Activated T-helper 9 cell treated with anti-CD3 and anti-CD28 coated beads, Interleukin-2, amount 50 U/mL, for 16 hours (primary cell): Measurements from ENCODE around the gene CARS1.

Experiments
- DNase-seq: peaks from one replicate; pipeline ENCODE4 v3.0.0-alpha.2; 2020; ENCODE audit warnings: low read depth

The CARS1 gene

DNA sequence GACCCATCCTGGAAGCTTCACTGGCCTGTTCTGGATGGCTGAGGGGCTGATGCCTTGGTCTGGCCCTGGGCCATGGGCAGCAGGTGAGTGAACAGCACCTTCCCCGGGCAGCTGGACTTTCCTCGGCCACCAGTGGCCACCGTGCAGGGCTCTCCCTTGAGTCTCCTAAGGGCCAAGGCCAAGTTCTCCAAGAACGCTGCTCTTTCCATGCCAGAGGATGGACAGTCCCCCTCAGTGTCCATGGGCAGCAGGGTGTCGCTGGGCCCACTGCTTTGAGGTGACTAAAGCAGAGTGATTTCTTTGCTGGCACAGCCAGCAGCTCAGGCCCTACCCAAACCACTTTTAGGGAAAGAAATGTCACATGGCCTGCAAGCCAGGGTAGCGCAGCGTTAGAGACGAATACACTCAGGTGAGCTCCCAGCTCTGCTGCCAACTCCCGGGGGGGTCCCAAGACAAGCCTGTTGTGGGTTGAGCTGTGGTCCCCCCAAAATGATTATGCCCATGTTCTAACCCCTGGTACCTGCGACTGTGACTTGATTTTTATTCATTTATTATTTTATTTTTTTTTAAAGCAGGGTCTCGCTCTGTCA lies 3.3 kb upstream of the CARS1 start:
- DNase-seq: no peak

DNA sequence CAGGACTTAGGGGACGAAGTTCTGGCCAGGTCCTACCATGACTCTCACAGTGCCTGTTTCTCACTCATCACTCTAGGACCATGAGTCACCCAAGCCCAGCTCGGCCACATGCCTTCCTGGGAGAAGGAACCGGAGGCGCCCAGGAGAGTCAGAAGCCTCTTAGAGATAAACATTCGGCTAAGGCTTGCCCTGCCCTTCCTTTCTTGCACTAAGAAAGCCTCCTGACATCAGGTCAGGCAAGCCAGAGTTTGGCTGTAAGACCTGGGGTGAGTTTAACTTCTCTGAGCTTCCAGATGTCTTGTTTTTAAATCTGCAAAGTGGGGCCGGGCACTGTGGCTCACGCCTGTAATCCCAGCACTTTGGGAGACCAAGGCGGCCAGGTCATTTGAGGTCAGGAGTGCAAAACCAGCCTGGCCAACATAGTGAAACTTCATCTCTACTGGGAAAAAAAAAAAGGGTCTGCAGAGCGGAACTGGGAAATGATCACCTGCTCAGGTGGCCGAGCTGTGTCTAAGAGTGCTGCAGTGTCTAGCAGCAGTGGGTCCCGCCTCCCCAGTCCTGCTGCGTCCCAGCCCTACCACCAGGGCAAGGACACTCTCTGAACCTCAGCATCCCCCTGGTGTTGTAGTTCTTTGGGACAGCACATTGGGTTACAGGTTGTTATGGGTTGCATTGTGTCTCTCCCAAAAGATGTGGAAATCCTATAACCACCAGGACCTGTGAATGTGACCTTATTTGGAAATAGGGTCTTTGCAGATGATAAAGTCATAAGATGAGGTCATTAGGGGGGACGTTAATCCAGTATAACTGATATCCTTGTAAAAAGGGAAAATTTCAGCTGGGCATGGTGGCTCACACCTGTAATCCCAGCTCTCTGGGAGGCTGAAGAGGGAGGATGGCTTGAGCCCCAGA lies 1.8 kb upstream of the CARS1 start:
- DNase-seq: no peak

DNA sequence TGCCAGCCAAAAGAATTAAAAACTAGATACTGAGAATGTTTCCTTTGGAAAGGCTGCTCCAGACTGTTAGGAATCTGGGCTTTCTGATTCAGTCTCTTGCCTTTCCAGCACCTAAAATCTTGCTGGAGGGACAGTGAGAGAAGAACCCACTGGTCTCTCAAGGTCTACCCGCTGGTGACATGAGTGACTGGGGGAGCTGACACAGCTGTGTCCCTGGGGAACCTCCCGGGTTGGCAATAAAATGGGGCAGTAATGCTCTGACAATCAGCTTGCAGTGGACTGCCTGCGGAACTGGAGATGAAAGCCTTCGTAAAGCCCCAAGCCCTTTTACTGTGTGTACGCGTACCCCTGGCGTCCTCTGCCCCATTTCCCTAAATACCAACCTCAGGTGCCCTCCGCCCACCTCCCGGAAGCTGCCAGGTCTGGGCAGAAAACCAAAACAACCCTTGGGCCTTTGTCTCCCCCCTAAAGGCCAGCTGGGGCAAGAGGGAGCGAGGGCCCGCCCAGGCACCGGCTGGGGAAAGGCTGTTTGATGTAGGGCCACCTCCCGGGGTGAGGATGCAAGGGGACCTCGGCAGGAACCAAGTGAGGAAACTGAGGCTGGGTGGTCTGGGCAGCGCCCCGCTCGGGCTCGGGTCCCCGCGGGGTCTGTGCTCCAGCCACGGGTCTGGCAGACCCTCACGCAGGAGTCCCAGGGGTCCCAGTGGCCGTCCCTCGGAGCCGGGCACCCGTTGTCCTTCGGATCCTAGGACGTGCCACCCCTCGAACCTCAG lies 741 bp downstream of the CARS1 start:
- peak; percentile 27 for DNase-seq

DNA sequence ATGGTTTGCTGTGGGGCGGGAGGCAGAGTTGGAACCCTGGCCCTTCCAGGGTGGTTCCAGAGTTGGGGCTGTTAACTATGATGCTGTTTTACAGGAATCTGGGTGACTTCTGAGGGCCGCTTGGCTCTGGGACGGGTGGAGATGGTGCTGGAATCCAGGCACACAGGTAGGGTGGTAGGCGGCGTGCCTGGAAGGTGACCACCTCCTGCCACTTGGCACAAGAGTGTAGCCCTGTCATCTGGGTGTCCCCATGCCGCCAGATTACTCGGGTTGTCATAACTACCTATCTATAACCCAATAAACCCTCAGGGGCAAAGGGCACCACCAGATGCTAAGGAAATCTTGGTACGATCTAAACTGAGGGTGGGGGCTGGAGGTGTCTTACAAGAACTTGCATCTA lies 1.3 kb downstream of the CARS1 start:
- no peak for DNase-seq

DNA sequence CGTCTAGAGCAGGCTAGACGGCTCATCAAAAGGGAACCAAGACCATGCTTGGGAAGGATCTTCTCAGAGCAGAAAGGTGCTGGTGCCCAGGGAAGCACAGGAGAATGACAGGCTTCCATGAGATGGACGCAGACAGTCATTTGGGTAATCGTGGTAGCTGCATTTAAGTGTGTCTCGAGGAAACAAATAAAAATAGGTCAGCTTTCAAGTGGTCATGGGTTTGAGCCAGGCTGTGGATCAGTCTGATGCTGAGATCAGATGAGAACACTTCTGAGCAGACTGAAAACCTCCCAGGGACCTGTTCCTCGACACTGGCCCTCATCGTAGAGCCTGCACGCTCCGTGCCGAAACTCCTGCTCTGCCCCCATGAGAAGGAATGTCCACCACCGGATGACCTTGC lies 4.7 kb downstream of the CARS1 start:
- no peak for DNase-seq

DNA sequence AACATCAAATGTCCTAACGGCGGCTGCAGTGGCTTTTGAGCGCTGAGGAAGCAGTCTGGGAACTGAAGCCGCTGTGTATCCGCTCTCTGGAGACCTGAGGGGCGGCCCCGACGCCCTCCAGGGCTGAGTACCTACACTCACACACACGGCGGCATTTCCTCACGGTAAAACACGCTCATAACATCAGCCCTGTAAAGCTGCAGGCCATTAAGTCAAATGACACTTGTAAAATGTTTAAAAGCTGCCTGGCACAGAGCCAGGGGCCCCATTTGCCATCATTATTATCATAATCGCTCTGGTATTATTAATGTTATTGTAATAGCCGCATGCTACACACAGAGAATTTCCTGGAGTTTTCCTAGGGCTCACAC lies 5.1 kb downstream of the CARS1 start:
- no peak for DNase-seq

DNA sequence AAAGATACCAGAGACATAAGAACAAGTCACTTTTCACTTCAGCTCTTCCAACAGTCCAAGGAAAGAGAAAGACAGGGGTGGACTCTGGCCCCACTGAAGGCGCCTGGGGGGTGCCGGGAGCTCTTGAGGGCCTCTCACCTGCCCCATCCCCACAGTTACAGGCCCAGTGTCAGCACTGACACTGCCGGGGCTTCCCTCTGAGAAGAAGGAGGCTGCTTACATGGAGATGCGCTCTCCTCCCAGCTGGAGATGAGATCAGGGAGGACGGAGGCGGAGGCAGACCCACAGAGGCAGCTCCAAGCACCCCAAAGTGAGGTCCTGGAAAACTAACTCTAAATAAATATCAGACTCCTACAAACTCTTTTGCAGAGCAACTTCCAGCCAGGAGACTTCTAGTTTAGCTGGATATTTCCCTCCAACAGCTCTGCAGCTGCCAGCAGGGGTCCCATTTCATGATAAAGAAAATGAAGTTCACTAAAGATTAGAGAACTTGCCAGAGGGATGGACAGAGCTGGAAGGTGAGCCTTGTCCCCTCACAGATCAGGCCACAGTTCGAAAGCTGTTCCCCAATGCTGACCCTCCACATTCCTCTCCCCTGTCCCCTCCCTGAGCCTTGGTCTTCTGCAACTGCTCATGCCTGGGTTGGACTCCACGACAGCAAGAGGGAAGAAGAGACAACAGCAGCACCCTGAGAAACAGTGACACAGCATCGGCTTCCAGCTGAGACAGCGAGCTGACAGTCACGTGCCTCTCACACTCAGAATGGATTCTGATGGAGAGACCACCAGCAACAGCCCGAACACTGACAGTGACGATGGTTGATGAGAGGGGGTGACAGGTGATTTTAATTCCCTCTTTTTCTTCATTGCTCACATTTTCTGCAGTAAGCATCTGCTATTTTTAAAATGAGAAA lies 5.8 kb downstream of the CARS1 start:
- DNase-seq: no peak

DNA sequence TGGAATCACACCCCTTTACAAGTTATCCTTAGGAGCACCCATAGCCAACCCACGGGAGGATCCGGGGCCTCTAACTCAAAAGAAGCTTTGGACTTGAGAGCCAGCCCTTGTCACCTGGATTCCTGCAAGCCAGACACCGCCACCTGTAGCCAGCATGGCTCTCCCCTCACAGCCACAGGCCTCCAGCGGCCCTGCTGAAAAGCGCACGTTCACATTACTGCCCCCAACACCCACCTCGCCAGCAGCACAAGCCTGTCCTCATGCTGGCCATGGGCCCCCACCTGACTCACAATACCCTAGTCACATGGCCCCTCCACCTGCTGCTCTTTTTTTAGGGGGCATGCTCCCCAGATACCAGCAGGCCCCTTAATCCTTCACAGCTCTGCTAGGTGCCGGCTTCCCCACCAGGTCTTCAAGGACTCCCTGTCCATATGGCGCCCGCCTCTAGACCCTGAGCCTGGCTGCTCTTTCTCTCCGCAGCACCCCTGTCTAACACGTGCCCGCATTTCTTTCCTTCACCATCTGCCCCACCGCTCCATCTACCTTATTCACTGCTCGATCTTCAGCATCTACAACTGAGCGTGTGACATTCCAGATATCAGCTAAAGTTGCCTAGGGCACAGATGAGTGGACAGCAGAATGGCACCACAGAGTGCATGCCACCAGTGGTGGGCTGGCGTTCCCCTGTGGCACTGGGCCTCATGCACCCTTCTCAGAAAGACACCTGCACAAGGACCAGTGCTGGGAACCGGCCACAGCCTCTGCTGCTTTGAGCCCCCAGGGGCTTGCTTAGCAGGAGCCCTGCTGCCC lies 6.6 kb downstream of the CARS1 start:
- no peak for DNase-seq

DNA sequence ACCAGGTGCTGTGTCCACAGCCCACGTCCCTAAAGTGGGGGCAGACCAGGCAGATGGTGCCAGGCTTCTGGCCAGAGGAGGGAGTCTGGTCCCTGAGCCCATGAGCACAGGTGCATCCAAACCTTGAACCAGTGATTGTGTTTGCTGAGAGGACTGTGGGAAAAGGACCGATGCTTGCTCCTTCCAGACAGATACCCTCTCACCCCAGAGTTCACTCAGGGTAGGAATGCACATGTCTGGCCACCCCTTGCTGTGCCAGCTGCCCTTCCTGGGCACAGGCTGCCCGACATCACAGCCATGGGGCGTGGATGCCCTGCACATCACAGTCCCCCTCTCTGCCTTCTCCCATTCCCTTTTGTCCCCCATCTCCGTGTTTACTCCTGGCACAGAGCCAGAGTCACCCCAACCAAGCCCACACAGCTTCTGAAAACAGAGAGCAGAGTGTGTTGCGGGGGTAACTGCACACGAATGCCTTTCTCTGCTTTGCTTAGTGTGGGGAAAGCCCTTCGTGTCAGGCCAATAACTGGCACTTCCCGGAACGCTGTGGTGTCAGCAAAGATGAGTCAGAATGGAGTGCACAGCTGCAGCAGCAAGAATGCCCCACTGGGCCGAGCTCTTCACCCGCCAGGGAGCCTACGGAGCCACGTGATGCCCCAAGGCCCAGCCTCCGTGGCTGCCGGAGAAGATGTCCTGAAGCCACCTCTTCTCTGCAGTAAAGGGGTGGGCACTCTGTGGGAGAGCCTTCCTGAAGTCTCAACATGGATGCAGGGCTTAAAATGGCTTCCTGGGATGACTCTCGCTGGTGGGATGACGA lies 7.6 kb downstream of the CARS1 start:
- DNase-seq: peak; percentile 76

DNA sequence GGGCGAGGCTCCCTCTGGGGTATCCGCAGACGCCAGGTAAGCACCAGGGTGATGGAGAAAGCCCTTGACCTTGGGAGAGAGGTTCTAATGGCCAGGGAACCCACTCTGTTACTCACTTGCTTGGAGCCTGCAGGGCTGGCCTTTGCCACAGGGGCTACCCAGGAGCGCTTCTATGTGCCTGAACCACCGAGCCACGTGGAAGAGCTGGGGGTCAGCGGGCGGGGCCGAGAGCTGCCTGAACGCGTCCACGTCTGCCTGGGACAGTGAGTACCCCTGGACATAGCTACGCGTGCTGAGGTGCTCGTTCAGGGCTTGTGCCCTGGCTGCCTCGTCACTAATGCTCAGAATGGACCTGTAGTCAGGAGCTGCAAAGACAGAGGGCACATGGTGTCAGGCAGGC lies 9.6 kb downstream of the CARS1 start:
- no peak for DNase-seq

DNA sequence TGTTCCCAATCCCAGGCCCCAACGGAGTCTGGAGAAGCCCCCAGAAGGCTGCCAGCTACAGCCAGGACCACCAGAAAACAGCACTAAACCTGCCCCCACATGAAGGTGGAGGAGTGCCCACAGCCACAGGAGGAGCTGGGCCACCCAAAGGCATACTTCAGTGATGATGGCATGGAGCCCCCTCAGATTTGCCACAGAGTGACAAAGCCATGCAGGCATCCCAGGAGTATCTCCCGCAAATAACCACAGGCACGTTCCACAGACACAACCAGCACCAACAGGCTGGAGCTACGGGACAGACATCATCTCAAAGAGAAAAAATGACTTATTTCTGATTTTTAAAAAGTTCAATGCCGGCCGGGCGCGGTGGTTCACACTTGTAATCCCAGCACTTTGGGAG lies 10.6 kb downstream of the CARS1 start:
- no peak for DNase-seq

DNA sequence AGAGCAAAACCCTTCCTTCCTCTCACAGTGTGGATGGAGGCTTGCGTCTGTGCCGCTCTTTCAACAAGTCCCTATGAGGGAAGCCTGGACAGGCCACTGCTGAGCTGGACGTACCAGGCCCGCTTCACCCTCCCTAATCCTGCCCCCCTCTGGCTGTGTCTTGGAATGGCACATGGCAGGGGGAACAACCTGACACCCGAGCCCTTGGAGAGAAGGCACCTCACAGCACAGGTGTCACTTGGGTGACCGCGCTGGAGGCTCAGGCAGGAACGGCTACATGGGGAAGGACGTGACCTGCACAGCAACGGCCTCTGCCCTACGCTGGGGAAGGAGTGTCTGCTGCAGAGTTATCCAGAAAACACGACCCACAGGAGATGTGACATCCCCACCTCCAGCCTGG lies 11.0 kb downstream of the CARS1 start:
- DNase-seq: no peak

DNA sequence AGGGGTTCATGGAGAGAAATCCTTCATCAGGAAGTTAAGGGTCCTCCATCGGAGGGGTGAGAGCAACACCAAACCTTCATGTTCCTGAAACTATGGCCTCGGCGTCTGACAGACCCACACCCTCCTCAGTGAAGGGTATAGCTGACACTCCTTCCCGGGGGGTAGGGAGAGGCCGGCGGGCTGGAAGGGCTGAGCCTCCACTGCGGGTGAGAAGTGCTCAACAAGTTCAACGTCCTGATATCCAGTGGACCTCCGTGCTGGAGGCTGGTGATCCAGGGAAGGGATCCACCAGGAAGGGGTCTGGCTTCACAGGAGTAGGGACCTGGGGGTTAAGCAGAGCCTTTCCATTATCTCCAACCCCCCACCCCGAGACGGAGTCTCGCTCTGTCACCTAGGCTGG lies 12.3 kb downstream of the CARS1 start:
- DNase-seq: no peak

DNA sequence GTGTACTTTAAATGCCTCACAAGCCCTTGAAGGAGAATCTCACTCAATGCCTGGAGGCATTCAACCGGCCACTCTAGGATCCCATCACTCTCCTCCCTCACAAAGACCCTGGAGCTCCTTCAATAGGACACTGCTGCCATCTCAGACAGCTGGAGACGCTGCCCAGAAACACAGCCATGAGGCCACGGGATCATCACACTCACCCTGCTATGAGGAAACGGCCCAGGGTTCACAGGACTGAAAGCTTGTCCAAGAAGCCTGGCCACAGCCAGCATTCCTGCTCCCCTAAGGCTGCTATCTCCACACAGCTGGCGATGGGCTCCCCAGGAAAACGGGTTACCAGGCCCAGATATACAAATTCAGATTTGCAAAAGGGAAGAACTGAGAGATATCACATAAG lies 13.2 kb downstream of the CARS1 start:
- DNase-seq: no peak

DNA sequence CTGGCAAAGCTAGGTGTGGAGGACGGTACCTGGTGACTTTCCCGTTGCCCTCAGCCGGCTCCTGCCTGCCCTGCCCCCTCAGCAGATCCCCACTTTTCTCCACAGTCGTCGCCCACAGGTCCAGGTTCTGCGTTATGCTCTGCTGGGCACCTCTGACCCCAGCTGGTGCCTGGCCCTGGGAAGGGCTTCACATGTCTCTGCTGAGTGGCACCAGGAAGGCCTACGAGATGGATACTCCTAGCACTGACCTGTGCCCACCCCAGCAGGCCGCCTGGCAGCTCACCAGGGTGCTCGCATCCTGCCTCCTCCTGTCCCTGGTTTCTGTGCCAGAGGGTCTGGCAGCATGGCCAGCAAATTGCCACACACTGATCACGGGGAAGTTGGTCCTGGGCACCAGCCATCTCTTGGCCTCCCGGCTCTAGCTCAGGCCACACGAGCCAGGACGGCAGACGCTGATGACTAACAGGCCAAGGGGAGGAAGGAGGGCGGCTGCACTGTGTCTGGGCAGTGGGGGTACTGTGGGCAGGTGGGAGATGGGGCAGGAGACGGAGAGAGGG lies 13.8 kb downstream of the CARS1 start:
- no peak for DNase-seq

DNA sequence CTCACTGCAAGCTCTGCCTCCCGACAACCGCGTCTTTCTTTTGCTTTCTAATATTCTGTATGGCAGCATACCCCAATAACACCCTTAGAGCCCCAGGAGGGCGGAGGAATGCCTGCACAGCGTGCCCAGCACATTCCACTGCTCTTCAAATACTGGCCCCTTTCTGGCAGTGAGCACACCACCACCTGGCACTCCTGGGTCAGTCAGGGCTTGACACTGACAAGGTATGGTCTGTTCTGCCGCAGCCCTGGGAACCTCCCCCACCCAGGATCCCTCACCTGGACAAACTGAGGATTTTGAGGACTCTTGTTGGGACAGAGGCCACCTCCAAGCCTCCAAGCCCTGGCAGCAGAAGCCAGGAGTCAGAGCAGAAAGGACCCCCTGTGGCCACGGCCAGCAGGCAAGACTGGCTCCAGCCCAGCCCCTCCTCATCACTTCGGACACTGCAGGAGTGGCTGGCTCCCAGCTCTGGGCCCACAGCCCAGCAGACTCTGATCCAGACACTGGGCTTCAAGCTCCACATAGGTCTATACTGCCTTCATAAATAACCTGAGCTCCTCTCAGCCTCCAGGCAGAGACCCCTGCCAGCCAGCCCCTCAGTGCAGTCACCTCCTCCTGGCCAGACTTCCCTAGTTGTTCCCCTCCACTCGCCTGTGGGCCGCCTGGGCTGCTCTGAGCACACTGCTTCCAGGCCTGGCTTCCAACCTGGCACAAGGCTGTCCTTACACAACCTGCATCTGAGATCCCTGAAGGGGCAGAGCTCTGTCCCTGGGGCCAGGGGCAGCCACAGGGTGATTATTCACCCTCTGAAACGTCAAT lies 14.5 kb downstream of the CARS1 start:
- no peak for DNase-seq

DNA sequence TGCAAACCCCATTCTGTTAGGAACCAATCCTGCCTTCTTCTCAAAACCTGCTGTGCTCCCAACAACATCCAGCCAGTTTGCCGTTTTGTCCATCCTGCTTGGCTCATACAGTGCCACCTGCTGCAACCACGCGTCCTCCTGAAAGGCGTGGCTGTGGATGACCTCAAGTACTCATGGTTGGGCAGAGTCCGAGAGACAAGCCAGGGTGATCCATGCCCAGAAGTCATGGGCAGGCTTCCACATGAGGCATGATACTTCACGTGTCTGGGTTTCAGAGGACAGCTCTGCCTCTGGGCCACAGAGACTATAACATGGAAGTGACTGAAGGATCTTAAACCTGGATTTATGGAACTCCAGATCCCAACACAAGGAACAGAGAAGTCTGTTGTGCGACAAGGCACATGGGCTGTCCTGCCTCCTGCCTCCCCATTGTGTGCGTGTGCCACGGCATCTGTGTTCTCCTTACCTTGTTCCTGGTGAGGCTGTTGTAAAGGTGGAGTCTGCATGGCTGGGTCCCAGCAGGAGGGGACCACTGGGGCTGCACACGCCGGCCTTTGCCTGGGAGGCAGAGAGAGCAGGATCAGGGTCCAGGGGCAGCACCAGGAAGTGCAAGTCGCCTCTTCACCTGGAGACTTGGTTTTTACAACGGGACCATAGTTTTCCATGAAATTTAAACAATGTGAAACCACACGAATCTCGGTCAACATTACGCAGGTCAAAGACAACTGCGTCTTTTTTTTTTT lies 15.4 kb downstream of the CARS1 start:
- no peak for DNase-seq

DNA sequence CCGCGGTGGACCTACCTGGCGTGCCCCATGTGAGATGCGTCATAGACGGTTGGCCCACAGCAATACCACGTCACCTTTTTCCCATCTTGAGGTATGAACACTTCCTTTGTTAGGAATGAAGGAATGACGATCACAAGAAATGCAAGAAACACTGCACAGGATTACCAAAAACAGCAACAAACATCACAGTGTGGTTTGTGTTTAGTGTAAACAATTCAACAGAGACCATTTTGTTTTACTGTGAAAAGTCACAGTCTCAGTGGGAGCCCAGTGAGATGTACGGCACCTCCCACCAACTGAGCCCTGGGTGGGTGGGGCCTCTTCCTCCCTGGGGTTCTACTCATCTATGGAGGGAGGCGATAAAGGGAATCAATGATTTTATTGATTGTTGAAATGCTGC lies 16.3 kb downstream of the CARS1 start:
- DNase-seq: no peak

DNA sequence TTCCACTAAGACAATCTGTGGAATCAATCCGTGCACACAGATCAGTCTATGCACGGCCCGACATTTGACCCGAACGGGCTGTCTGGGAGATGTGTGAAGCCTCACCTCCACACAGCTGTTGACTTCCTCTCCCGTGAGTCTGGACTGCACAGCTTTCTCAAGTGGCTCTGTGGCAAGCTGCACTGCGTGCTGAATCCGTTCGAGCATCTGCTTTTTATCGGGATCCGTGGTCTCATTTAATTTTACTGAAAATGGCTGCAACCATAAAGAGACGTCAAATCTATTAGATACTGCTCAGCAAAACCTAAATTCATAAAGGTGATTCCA lies 19.3 kb downstream of the CARS1 start:
- DNase-seq: no peak
